Mammary epithelial cell (primary cell): ENCODE measurements around the gene ZSWIM8.

Experiments
- EZH2 ChIP-seq: IDR thresholded peaks from 2 replicates; pipeline ENCODE4 v1.6.1; 2012; ENCODE audit warnings: low read length, inconsistent platforms, borderline replicate concordance
- TF ChIP-seq, protein P1 (sequence below), 2 donors: IDR thresholded peaks in 1 of 2; conservative IDR thresholded peaks in 1 of 2; 2 replicates each; pipeline ENCODE4 v1.5.1; 2011 to 2012; ENCODE audit warnings: inconsistent platforms in 2 of 2, low read length in 2 of 2, mild to moderate bottlenecking in 2 of 2, control low read depth in 1 of 2, low read depth in 1 of 2; ENCODE audit not compliant: insufficient read depth in 1 of 2; ENCODE audit errors: extremely low read depth in 1 of 2

- TF ChIP-seq, protein P1, sequence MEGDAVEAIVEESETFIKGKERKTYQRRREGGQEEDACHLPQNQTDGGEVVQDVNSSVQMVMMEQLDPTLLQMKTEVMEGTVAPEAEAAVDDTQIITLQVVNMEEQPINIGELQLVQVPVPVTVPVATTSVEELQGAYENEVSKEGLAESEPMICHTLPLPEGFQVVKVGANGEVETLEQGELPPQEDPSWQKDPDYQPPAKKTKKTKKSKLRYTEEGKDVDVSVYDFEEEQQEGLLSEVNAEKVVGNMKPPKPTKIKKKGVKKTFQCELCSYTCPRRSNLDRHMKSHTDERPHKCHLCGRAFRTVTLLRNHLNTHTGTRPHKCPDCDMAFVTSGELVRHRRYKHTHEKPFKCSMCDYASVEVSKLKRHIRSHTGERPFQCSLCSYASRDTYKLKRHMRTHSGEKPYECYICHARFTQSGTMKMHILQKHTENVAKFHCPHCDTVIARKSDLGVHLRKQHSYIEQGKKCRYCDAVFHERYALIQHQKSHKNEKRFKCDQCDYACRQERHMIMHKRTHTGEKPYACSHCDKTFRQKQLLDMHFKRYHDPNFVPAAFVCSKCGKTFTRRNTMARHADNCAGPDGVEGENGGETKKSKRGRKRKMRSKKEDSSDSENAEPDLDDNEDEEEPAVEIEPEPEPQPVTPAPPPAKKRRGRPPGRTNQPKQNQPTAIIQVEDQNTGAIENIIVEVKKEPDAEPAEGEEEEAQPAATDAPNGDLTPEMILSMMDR (conservative IDR thresholded peaks at IDR 0.05 in 1 of 2, IDR thresholded peaks at IDR 0.05 in 1 of 2; ENCODE audit: extremely low read depth in 1 of 2, insufficient read depth in 1 of 2, low read depth in 1 of 2, low read length in 2 of 2) = no peak
- no peak for TF ChIP-seq EZH2
These were observed 53.4 kb downstream of the ZSWIM8 start for GRCh38 chr10:73838827-73839226.
